Measurements from ENCODE around the gene PIBF1.

DNA sequence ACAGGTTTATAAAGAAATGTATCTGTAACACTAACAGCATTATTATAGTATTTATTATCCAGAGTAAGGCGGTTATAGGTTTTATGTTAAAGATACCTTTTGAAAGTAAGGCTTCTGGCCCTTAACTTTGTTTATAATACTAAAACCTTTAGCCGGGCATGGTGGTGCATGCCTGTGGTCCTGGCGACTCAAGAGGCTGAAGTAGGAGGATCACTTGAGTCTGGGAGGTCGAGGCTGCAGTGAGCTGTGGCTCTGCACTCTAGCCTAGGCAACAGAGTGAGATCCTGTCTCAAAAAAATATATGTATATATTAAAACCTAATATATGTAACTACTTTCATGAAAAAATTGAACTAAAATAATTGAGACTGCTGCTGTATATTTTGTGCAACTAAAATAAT, 178.2 kb downstream of the PIBF1 start:
- TF ChIP-seq CTCF (IDR thresholded peaks at IDR 0.05) (no peak), POLR2A (IDR thresholded peaks at IDR 0.05) (no peak), POLR2AphosphoS5 (IDR thresholded peaks at IDR 0.05) (no peak)
